ENCODE data around the gene PGRMC1.

Gene PGRMC1

DNA sequence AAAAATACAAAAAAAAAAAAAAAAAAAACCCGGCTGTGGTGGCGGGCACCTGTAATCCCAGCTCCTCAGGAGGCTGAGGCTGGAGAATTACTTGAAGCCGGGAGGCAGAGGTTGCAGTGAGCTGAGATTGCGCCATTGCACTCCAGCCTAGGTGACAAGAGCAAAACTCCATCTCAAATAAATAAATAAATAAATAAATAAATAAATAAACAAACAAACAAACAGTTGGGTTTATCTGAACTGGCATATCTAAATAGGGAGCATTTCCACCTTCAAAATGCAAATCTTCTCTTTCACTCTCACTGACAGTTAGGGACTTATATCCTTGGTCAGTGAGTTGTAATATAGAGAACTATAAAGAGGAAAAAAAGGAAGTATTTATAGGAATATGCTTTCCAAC, 46.3 kb downstream of the PGRMC1 start (continued):
- TF ChIP-seq ZNF266 (tag by site-specific recombination; IDR thresholded peaks at IDR 0.05; ENCODE audit: low read depth) (0 out of 2 replicates have a peak, but pooled peaks have one; percentile 54), ZNF529 (tag by site-specific recombination; IDR thresholded peaks at IDR 0.05; ENCODE audit: insufficient replicate concordance) (peak; percentile 35), ZNF202 (tag by site-specific recombination; IDR thresholded peaks at IDR 0.05; ENCODE audit: borderline replicate concordance) (peak; percentile 87; the same call in 1 of the 2 replicates), ZNF623 (tag by site-specific recombination; IDR thresholded peaks at IDR 0.05) (peak; percentile 47; the same call in 1 of the 2 replicates), ZNF354C (tag by site-specific recombination; IDR thresholded peaks at IDR 0.05; ENCODE audit: borderline replicate concordance, low read depth) (0 out of 2 replicates have a peak, but pooled peaks have one; percentile 28), ZNF433 (tag by site-specific recombination; IDR thresholded peaks at IDR 0.05; ENCODE audit: low read depth) (peak; percentile 43; the same call in 1 of the 2 replicates), ZXDB (tag by site-specific recombination; IDR thresholded peaks at IDR 0.05) (0 out of 2 replicates have a peak, but pooled peaks have one; percentile 18), ZBTB8A (tag by site-specific recombination; IDR thresholded peaks at IDR 0.05) (peak; percentile 27; the same call in 1 of the 2 replicates)

DNA sequence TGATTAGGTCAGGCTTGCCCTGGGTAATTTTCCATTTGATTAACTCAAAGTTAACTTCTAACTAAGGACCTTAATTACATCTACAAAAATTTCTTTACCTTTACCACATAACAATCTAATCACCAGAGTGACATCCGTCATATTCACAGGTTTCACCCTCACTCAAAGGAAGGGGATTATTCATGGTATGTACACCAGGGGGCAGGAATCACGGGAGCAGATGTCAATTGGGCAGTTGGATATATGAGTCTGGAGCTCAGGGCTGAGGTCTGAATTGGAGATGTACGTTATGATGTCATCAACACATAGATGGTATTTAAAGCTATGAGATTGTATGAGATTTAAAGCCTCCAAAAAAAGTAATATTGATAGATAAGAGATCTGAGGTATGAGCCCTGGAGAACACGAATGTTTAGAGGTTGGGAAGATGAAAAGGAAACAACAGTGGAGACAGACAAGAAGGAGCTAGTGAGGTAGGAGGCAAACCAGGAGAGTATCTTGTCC, 52.9 kb downstream of the PGRMC1 start:
- H3K9me3 ChIP-seq (ENCODE audit: control insufficient read depth, insufficient read depth, low read depth, low read length) = no peaks in the 10 kb centered on the region
- H3K4me3 ChIP-seq (ENCODE audit: low read depth, low read length) = no peak overlapping the region
- H3K36me3 ChIP-seq (ENCODE audit: control insufficient read depth in 2 of 2, insufficient read depth in 1 of 2, low read length in 2 of 2) = no peaks in the 10 kb centered on the region
- no peak overlapping the region for H3K27ac ChIP-seq (ENCODE audit: extremely low read depth, low read depth, low read length)
- TF ChIP-seq, protein P1, sequence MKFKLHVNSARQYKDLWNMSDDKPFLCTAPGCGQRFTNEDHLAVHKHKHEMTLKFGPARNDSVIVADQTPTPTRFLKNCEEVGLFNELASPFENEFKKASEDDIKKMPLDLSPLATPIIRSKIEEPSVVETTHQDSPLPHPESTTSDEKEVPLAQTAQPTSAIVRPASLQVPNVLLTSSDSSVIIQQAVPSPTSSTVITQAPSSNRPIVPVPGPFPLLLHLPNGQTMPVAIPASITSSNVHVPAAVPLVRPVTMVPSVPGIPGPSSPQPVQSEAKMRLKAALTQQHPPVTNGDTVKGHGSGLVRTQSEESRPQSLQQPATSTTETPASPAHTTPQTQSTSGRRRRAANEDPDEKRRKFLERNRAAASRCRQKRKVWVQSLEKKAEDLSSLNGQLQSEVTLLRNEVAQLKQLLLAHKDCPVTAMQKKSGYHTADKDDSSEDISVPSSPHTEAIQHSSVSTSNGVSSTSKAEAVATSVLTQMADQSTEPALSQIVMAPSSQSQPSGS (tag by site-specific recombination; IDR thresholded peaks at IDR 0.05; ENCODE audit: low read depth) = peak; percentile 63; the same call in 1 of the 2 replicates
- TF ChIP-seq ZNF10 (tag by site-specific recombination; IDR thresholded peaks at IDR 0.05) = no peak
- TF ChIP-seq ZNF510 (tag by site-specific recombination; IDR thresholded peaks at IDR 0.05; ENCODE audit: insufficient replicate concordance) = no peak
- H3K4me1 ChIP-seq (ENCODE audit: control insufficient read depth, insufficient read depth, low read length) = no peaks in the 10 kb centered on the region
- ChIA-PET CTCF (interaction anchor here (0.7 to 2.0 kb wide), 6 partner anchors 8 to 342 kb away, joined by 3 to 9 read pairs (median 4); no protein-coding TSS in a partner anchor), POLR2A (no interaction called here)

DNA sequence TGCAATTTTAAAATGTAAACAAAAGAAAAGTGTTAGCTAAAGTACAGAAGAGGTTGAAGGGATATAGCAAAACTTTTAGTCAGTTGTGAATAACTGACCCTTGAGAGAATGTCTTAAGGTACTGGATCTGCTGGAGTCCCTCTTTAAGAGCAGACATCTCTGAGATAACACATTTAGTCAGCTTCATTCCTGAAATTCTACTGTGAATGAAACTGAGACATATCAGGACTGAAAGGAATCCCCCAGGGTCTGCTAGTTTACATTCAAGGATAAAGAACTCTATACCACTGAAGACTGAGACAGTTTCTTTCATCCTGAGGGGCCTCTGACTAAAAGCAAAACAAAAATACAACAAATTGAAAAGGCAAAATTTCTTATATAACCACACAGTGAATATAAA, 54.4 kb downstream of the PGRMC1 start:
- H3K4me1 ChIP-seq (ENCODE audit: control insufficient read depth, insufficient read depth, low read length) = no peaks in the 10 kb centered on the region
- no peak overlapping the region for H3K4me3 ChIP-seq (ENCODE audit: low read depth, low read length)
- no peak overlapping the region for H3K27ac ChIP-seq (ENCODE audit: extremely low read depth, low read depth, low read length)
- ChIA-PET CTCF (interaction anchor here (0.6 to 2.0 kb wide), 4 partner anchors 10 to 192 kb away, joined by 3 to 5 read pairs (median 4); no protein-coding TSS in a partner anchor), POLR2A (no interaction called here)
- H3K36me3 ChIP-seq (ENCODE audit: control insufficient read depth in 2 of 2, insufficient read depth in 1 of 2, low read length in 2 of 2) = no peaks in the 10 kb centered on the region
- H3K9me3 ChIP-seq (ENCODE audit: control insufficient read depth, insufficient read depth, low read depth, low read length) = no peaks in the 10 kb centered on the region
- TF ChIP-seq, protein P2, sequence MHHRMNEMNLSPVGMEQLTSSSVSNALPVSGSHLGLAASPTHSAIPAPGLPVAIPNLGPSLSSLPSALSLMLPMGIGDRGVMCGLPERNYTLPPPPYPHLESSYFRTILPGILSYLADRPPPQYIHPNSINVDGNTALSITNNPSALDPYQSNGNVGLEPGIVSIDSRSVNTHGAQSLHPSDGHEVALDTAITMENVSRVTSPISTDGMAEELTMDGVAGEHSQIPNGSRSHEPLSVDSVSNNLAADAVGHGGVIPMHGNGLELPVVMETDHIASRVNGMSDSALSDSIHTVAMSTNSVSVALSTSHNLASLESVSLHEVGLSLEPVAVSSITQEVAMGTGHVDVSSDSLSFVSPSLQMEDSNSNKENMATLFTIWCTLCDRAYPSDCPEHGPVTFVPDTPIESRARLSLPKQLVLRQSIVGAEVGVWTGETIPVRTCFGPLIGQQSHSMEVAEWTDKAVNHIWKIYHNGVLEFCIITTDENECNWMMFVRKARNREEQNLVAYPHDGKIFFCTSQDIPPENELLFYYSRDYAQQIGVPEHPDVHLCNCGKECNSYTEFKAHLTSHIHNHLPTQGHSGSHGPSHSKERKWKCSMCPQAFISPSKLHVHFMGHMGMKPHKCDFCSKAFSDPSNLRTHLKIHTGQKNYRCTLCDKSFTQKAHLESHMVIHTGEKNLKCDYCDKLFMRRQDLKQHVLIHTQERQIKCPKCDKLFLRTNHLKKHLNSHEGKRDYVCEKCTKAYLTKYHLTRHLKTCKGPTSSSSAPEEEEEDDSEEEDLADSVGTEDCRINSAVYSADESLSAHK (tag by site-specific recombination; IDR thresholded peaks at IDR 0.05) = no peak
- TF ChIP-seq, protein P3, sequence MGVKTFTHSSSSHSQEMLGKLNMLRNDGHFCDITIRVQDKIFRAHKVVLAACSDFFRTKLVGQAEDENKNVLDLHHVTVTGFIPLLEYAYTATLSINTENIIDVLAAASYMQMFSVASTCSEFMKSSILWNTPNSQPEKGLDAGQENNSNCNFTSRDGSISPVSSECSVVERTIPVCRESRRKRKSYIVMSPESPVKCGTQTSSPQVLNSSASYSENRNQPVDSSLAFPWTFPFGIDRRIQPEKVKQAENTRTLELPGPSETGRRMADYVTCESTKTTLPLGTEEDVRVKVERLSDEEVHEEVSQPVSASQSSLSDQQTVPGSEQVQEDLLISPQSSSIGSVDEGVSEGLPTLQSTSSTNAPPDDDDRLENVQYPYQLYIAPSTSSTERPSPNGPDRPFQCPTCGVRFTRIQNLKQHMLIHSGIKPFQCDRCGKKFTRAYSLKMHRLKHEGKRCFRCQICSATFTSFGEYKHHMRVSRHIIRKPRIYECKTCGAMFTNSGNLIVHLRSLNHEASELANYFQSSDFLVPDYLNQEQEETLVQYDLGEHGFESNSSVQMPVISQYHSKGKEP (tag by site-specific recombination; IDR thresholded peaks at IDR 0.05) = no peak
- TF ChIP-seq ZNF214 (tag by site-specific recombination; IDR thresholded peaks at IDR 0.05; ENCODE audit: borderline replicate concordance) (no peak), ZNF548 (tag by site-specific recombination; IDR thresholded peaks at IDR 0.05) (no peak), ZFP41 (tag by site-specific recombination; IDR thresholded peaks at IDR 0.05; ENCODE audit: borderline replicate concordance) (no peak), ZNF514 (tag by site-specific recombination; IDR thresholded peaks at IDR 0.05) (no peak), ZEB2 (tag by site-specific recombination; IDR thresholded peaks at IDR 0.05) (no peak), ZNF112 (tag by site-specific recombination; IDR thresholded peaks at IDR 0.05) (no peak)
